OCI-M2 (cell line): ENCODE results near the gene D2HGDH.
"Not testable (repeated sequence)": the region's sequence is repeated elsewhere in the genome, so short reads cannot be mapped to it uniquely, and the experiment has no call there.

ENCODE experiments used
- DNase-seq: peaks from one replicate; lab custom pipeline; 2025; ENCODE audit not compliant: unreplicated experiment; lab: John Stamatoyannopoulos, UW

Gene D2HGDH

DNA sequence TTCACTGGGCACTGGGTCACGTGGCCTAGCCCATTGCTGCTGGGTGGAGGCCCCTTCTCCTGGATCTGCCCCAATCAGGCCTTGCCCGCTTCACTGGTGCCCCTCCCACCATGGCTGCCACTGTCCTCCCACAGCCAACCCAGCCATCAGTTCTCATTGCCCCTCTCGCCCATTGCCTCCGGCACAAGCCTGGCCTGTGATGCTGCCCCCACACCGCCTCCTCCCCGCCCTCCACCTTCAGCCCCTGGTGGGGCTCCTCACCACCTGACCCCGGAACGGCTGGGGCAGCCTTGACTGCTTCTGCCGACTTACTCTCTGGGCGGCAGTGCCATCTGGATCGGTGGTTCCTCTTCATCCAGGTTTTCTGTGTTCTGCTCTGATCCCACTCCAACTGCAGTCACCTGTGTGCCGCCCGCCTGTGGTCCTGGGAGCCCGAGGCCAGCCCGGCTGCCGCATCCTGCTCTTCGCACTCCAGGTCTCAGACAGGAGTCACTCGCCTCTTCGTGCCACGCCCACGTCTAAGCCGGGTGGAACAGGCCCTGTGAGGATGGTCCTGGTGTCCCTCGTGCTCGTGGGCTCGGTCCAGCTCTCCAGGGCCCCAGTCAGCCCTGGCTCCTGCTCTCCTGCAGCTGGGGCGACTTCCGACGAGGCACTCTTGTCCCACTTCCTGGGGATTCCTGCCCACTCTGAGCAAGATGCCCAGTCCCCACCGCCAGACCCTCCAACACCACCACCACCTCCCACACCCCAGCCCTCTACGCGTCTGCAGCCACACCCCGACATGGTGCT lies 14.2 kb downstream of the D2HGDH start:
- no peak for DNase-seq

DNA sequence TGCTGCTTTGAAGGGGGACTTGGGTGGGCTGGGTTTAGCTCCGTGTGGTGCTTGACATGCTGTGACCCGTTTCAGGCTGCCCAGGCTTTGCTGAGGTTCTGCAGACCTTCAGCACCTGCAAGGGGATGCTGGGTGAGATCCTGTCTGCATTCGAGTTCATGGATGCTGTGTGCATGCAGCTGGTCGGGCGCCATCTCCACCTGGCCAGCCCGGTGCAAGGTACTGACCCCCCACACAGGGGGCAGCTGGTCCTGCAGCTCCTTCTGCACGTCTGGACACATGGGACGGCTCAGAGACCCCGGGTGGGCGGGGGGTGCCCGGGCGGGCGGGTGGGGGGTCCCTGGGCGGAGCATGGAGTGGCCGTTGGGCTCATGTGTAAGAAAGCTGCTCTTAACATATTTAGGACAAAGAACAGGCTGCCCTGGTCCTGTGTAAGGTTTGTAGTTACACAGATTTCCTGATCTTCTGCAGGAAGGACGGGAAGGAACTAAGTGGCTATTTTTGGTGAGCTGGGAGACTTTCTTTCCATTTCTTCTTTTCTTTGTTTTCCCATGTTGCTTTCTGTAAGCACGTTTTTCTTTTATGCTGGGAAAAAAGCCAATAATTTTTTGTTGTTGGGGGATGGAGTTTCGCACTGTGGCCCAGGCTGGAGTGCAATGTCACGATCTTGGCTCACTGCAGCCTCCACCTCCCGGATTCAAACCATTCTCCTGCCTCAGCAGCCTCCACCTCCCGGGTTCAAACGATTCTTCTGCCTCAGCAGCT lies 15.8 kb downstream of the D2HGDH start:
- DNase-seq: no peak

- no peak for DNase-seq
These were observed 16.7 kb downstream of the D2HGDH start for GRCh38 chr2:241751152-241751551.

DNA sequence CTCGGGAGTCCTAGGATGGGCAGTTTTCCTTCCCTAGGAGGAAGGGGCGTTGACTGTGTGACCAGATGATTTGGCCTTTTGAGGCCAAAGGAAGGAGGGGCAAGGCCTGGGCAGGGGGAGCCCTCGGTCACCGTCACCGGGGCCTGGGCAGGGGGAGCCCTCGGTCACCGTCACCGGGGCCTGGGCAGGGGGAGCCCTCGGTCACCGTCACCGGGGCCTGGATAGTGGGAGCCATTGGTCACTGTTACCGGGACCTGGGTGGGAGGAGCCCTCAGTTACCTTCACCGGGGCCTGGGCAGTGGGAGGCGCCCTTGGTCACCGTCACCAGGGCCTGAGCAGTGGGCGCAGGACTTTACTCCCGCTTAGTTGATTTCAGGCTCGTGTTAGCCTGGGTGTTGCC lies 17.3 kb downstream of the D2HGDH start:
- DNase-seq: no peak

- no peak for DNase-seq
These were observed 17.8 kb downstream of the D2HGDH start for GRCh38 chr2:241752253-241752652.

DNA sequence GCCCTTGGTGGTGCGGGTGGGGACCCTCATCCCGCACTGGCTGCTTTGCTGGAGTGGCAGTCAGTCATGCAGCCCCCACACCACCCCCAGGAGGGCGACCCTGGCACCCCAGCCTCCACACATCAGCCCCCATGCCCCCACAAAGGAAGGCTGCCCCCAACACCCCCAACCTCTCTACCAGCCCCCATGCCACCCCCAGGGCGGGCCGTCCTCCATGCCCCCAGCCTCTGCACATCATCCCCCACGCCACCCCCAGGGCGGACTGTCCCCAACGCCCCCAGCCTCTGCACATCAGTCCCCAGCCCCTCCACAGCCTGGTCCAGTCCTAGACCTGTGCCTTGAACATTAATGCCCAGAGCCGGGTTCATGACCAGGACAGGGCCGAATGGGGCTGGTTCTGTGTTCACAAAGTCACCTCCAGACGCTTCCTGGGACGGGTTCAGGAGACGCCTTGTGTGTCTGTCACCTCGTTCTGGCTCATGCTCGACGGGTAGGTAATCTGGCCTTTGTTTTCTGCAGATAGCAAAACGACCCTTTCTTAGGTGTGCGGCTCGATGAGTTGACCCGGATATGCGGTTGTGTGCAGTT lies 18.4 kb downstream of the D2HGDH start:
- DNase-seq: no peak

- DNase-seq: no peak
These were observed 19.1 kb downstream of the D2HGDH start for GRCh38 chr2:241753493-241753892.

DNA sequence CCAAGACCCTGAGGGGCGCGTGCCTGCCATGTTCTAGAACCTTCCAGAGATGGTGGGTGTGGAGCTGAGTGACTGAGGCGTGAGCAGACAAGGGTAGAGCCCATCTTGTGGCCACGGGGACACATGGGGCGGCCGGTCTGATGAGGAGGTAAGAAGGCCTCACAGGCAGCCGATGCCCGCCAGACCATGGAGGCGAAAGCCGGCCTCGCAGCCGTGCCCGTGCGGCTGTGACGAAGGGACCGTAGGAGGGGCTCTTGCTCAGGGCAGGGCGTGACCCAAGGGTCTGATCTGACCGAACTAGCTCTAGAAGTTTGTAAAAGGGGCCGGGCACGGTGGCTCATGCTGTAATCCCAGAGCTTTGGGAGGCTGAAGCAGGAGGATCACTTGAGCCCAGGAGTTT lies 19.6 kb downstream of the D2HGDH start:
- DNase-seq: no peak

GRCh38 chr2:241755166-241755565 lies 20.7 kb downstream of the D2HGDH start:
- DNase-seq: no peak

DNA sequence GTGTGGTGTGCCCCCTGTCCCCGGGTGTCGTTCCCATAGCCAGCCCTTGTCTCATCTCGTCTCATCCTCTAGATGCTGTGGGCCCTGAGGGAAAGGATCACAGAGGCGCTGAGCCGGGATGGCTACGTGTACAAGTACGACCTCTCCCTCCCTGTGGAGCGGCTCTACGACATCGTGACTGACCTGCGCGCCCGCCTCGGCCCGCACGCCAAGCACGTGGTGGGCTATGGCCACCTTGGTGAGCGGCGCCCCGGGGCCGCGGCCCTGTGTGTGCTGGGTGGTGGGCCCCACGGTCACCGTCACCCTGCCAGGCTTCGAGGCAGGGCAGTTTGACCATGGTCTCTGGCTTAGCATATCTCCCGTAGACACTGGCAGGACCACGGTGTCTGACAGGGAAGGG lies 21.3 kb downstream of the D2HGDH start:
- no peak for DNase-seq

DNA sequence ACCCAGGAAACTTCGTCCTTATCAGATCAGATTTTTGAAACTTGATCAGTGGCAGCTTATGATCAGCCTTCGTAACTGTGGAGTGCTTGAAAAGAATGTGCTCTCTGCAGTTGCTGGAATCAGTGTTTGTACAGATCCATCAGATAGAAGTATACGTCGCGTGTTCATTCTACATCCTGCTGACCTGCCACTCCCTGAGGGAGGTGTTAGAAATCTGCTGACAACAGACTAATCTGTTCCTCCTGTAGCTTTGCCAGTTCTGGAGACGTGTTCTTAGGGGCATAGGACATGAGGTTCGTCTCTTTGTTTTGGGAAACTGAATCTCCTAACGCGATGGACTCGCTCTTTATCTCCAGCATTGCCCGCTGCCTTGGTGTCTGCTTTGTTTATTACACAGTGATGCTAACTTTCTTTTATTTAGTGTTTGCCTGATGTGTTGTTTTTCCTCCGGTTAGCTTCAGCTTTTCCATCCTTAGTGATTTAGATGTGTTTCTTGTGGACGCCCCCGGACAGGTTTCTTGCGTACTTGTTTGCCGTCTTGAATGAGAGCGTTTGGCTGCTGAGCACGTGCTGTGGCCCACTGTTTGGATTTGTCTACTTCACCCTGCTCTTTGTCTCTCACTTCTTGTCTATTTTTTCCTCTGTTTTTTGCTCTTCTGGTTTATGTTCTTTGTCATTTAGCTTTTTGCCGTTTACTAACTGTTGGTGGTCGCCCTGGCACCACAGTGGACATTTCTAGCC lies 24.8 kb downstream of the D2HGDH start:
- no peak for DNase-seq

GRCh38 chr2:241759893-241760292 lies 25.5 kb downstream of the D2HGDH start:
- DNase-seq: not testable (repeated sequence)

- DNase-seq: no peak
These were observed 25.9 kb downstream of the D2HGDH start for GRCh38 chr2:241760301-241760771.

DNA sequence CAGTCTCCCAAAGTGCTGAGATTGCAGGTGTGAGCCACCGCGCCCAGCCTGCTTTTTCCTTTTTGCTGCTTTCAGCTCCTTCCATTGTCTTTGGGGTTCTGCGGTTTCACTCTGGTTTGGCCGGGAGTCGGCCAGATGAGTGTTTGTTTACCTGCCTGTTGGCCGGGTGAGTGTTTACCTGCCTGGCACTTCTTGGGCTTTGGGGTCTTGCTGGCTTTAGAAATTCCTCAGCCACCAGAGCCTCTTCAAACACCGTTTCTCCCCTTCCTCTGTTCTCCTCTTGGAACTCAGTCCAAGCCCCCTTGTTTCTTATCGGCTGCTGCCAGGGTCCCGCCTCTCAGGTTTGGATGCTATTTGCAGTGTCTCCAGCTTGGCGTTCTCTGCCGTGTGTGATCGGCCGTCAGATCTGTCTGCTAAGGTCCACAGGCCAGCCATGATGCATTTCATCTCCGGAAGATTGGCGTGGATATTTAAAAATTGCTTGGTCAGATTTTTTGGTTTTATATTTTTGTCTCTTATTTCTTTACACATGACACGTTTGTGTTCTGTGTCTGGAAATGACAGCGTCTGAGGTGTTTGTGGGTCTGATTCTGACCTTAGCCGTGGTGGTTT lies 28.0 kb downstream of the D2HGDH start:
- DNase-seq: no peak

DNA sequence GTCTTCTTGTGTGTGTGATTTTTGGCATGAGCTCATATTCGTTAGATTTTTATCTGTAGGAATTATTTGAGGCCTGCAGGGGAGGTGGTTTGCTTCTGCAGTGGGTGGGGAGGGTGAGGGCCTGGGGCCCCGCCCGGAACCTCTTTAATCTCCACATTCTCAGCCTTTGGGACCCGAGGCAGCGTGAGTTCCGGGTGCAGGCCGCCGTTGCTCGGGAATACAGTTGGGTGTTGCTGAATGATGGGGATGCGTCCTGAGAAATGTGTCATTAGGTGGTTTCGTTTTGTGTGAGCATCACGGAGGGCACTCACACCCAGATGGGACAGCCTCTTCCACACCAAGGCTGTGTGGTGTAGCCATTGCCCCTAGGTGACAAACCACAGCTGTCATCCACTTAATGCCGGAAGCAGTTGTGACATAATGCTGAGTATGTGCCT lies 28.5 kb downstream of the D2HGDH start:
- DNase-seq: no peak

DNA sequence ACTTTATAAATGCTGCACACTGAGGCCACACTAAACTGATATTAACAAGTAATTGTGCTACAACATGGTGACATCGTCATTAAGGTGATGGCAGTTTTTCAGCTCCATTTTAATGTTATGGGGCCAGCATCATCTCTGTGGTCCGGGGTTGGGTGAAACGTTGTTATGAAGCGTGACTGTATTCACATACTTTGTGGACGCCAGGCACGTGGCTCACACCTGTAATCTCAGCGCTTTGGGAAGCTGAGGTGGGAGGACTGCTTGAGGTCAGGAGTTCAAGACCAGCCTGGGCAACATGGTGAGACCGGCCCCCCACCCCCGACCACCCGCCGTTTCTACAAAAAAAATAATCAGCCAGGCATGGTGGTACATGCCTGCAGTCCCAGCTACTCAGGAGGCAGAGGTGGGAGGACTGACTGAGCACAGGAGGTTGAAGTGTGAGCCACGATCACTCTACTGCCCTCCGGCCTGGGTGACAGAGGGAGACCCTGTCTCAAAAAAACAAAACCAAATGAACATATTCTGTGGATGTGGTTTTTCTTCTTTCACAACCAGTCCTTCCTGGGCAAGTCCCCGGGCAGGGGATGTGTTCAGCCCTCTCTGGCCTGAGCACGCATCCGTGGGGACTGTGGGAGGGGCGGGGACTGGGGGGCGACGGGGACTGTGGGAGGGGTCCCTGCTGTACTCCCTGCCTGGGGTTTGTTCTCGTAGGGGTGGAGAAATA lies 29.3 kb downstream of the D2HGDH start:
- DNase-seq: no peak

DNA sequence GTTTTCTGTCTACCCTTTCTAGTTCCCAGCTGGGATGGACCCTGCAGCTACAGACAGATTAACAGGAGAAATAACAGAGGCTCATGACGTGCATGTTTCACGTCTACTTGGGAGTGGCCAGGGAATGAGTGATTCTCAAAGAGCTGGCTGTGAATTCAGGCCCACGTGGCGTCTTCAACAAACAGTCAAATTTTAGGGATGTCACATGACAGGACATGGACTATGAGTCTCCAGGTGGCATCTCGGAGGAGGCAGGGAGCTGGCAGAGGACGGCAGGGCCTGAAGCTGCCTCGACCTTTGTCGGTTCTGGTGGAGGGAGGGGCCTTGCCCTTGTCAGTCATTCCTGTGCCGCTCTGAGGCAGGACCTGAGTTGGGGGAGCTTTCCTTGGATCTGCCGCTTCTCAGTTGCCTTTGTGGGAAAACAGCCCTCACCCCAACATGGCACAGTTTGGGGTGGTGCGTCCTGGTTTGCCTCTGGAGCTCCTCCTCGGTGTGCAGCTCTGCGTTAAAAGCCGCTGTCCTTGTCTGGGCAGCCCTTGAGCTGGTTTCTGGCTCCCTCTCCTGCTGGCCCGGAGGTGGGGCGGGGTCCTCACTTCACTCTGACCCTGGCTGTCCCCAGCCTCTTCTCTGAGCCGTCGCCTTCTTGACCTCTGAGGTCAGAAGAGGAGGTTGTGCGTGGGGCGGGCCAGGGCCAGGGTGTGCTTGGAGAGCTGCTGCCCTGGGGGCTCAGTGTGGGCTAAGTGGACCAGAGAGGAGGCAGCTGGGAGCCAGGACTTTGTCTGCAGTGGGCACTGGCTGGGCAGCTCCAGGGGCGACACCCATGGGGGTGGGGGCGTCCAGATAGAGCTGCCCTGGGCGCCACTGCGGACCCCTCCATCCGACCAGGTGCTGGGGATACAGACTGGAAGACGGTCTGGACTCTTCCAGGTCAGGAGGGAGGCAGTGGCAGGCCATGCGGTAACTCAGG lies 30.1 kb downstream of the D2HGDH start:
- no peak for DNase-seq

DNA sequence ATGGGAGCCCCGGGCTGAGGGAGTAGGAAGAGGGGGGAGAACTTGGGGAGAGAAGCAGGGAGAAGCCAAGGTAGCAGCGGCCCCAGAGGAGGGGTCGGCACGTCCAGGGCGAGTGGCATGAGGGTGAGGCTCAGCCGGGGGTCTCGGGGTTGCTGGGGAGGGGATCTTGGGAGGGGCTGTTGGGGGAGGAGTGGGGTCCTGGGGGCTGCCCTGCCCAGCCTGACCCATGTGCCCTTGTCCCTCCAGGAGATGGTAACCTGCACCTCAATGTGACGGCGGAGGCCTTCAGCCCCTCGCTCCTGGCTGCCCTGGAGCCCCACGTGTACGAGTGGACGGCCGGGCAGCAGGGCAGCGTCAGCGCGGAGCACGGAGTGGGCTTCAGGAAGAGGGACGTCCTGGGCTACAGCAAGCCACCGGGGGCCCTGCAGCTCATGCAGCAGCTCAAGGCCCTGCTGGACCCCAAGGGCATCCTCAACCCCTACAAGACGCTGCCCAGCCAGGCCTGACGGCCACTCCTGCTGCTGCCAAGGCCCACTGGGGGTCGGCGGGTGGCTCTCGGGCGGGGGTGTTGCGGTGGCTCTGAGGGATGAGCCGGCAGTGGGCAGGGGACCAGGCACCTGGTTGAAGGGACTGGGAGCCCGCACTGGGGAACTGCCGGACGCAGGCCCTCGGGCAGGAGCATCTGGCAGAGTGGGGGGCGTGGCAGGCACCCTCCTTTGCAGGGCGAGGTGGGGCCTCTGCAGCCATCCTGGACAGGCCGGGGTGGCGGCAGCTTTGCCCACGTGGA lies 33.2 kb downstream of the D2HGDH start:
- DNase-seq: no peak
